Muscle layer of duodenum (tissue), 2 donors: ENCODE data around the gene PRKAB1.

Source experiments
- H3K27ac ChIP-seq: one replicate; pipeline ENCODE4 v1.7.0; 2013; ENCODE audit warnings: mild to moderate bottlenecking, low read length
- H3K27me3 ChIP-seq: one replicate; pipeline ENCODE4 v1.7.0; 2013; ENCODE audit warnings: low read depth, mild to moderate bottlenecking, control low read depth, low read length
- H3K36me3 ChIP-seq, 2 donors: one replicate each; pipeline ENCODE4 v1.7.0; 2013; ENCODE audit warnings: low read length in 2 of 2, control low read depth in 1 of 2, mild to moderate bottlenecking in 1 of 2; ENCODE audit not compliant: insufficient read depth in 2 of 2, control insufficient read depth in 1 of 2
- H3K4me1 ChIP-seq, 2 donors: one replicate each; pipeline ENCODE4 v1.7.0; 2013; ENCODE audit warnings: low read length in 2 of 2, mild to moderate bottlenecking in 2 of 2, control low read depth in 1 of 2, moderate library complexity in 1 of 2; ENCODE audit not compliant: insufficient read depth in 2 of 2, control insufficient read depth in 1 of 2
- H3K4me3 ChIP-seq, 2 donors: one replicate each; pipeline ENCODE4 v1.7.0; 2013; ENCODE audit warnings: low read length in 2 of 2, low read depth in 1 of 2, mild to moderate bottlenecking in 1 of 2
- H3K9me3 ChIP-seq, 2 donors: one replicate each; pipeline ENCODE4 v1.7.0; 2013; ENCODE audit warnings: low read length in 2 of 2, control low read depth in 1 of 2, mild to moderate bottlenecking in 1 of 2; ENCODE audit not compliant: control insufficient read depth in 1 of 2
- donor health status: healthy.

PRKAB1 gene

GRCh38 chr12:119714614-119715267 lies 46.8 kb downstream of the PRKAB1 start:
- Histone ChIP-seq H3K4me3 (no peak overlapping the region), H3K27ac (no peak overlapping the region), H3K36me3 (peaks cover 0 to 6% of the 10 kb centered on the region in 2 donors)

GRCh38 chr12:119715268-119715620 lies 47.3 kb downstream of the PRKAB1 start:
- Histone ChIP-seq H3K4me1 (peaks cover 5 to 6% of the 10 kb centered on the region in 2 donors), H3K27ac (no peak overlapping the region)

More at GRCh38 chr12:119714614-119715267, 46.8 kb downstream of the PRKAB1 start:
- Histone ChIP-seq H3K9me3 (no peaks in the 10 kb centered on the region), H3K27me3 (no peaks in the 10 kb centered on the region), H3K4me1 (peaks cover 5 to 6% of the 10 kb centered on the region in 2 donors)

GRCh38 chr12:119718141-119718540 lies 50.2 kb downstream of the PRKAB1 start:
- Histone ChIP-seq H3K4me3 (no peak overlapping the region), H3K27ac (no peak overlapping the region), H3K27me3 (no peaks in the 10 kb centered on the region), H3K36me3 (peaks cover 0 to 3% of the 10 kb centered on the region in 2 donors), H3K4me1 (peaks cover 5 to 6% of the 10 kb centered on the region in 2 donors), H3K9me3 (no peaks in the 10 kb centered on the region)

More at GRCh38 chr12:119715268-119715620, 47.3 kb downstream of the PRKAB1 start:
- H3K4me3 ChIP-seq = no peak overlapping the region
- peaks cover 0 to 6% of the 10 kb centered on the region in 2 donors for H3K36me3 ChIP-seq
- no peaks in the 10 kb centered on the region for H3K9me3 ChIP-seq
- H3K27me3 ChIP-seq = no peaks in the 10 kb centered on the region

- Histone ChIP-seq H3K27me3 (no peaks in the 10 kb centered on the region), H3K36me3 (peaks cover 0 to 3% of the 10 kb centered on the region in 2 donors), H3K4me3 (no peak overlapping the region), H3K27ac (no peak overlapping the region), H3K9me3 (no peaks in the 10 kb centered on the region), H3K4me1 (peaks cover 5 to 6% of the 10 kb centered on the region in 2 donors)
Measured at GRCh38 chr12:119720349-119720748, 52.4 kb downstream of the PRKAB1 start.

GRCh38 chr12:119721306-119721705 lies 53.4 kb downstream of the PRKAB1 start:
- H3K4me3 ChIP-seq = no peak overlapping the region
- no peaks in the 10 kb centered on the region for H3K9me3 ChIP-seq
- H3K27me3 ChIP-seq = no peaks in the 10 kb centered on the region
- H3K36me3 ChIP-seq = peaks cover 0 to 3% of the 10 kb centered on the region in 2 donors
- H3K4me1 ChIP-seq = peaks cover 5 to 6% of the 10 kb centered on the region in 2 donors
- H3K27ac ChIP-seq = no peak overlapping the region

- Histone ChIP-seq H3K4me1 (peaks cover 0 to 5% of the 10 kb centered on the region in 2 donors), H3K4me3 (no peak overlapping the region), H3K36me3 (no peaks in the 10 kb centered on the region), H3K27me3 (no peaks in the 10 kb centered on the region), H3K27ac (no peak overlapping the region), H3K9me3 (no peaks in the 10 kb centered on the region)
Measured at GRCh38 chr12:119725523-119725922, 57.6 kb downstream of the PRKAB1 start.

- Histone ChIP-seq H3K27ac (no peak overlapping the region), H3K27me3 (no peaks in the 10 kb centered on the region), H3K36me3 (peaks cover 0 to 2% of the 10 kb centered on the region in 2 donors), H3K9me3 (no peaks in the 10 kb centered on the region), H3K4me3 (no peak overlapping the region), H3K4me1 (peaks cover 0 to 5% of the 10 kb centered on the region in 2 donors)
Measured at GRCh38 chr12:119727600-119728443, 59.9 kb downstream of the PRKAB1 start.

- peaks cover 0 to 5% of the 10 kb centered on the region in 2 donors for H3K4me1 ChIP-seq
- H3K9me3 ChIP-seq = no peaks in the 10 kb centered on the region
- no peak overlapping the region for H3K27ac ChIP-seq
- no peaks in the 10 kb centered on the region for H3K27me3 ChIP-seq
- no peak overlapping the region for H3K4me3 ChIP-seq
- peaks cover 0 to 4% of the 10 kb centered on the region in 2 donors for H3K36me3 ChIP-seq
Measured at GRCh38 chr12:119728444-119728745, 60.5 kb downstream of the PRKAB1 start.

- H3K4me3 ChIP-seq = no peak overlapping the region
- H3K9me3 ChIP-seq = no peaks in the 10 kb centered on the region
- H3K27ac ChIP-seq = no peak overlapping the region
- H3K27me3 ChIP-seq = no peaks in the 10 kb centered on the region
- H3K36me3 ChIP-seq = peaks cover 0 to 4% of the 10 kb centered on the region in 2 donors
- H3K4me1 ChIP-seq = peaks cover 0 to 5% of the 10 kb centered on the region in 2 donors
Measured at GRCh38 chr12:119729871-119730270, 61.9 kb downstream of the PRKAB1 start.

GRCh38 chr12:119730381-119730780 lies 62.4 kb downstream of the PRKAB1 start:
- no peak overlapping the region for H3K4me3 ChIP-seq
- peaks cover 0 to 4% of the 10 kb centered on the region in 2 donors for H3K36me3 ChIP-seq
- H3K4me1 ChIP-seq = peaks cover 0 to 5% of the 10 kb centered on the region in 2 donors
- no peak overlapping the region for H3K27ac ChIP-seq
- no peaks in the 10 kb centered on the region for H3K9me3 ChIP-seq
- H3K27me3 ChIP-seq = no peaks in the 10 kb centered on the region
